HEK293 (cell line): ENCODE measurements around the gene HS3ST4.

Source experiments
- CTCF ChIA-PET: fragments of 350-600 bp; formaldehyde crosslinking; extraction: SDS; loops from one replicate; lab custom pipeline; 2021; ENCODE audit warnings: antibody characterized with exemption; lab: Yijun Ruan, JAX
- POLR2A ChIA-PET: fragments of 300-600 bp; formaldehyde crosslinking; extraction: SDS; loops from one replicate; lab custom pipeline; 2020; ENCODE audit warnings: antibody characterized with exemption, inconsistent platforms; lab: Yijun Ruan, JAX
- H3K27ac ChIP-seq: fragments of 200-500 bp; sonication (Bioruptor generic); 2 replicates; pipeline ENCODE4 v1.5.1; 2014; ENCODE audit warnings: low read depth, low read length, control low read depth, inconsistent platforms; ENCODE audit errors: extremely low read depth
- H3K36me3 ChIP-seq, 2 experiments: fragments of 200-500 bp in 1 of 2; sonication (Bioruptor generic) in 1 of 2; 1 replicate in 1 of 2; 2 replicates in 1 of 2; pipeline ENCODE4 v1.5.1; 2014 to 2017; ENCODE audit warnings: inconsistent platforms in 2 of 2, low read length in 2 of 2; ENCODE audit not compliant: control insufficient read depth in 2 of 2, insufficient read depth in 1 of 2
- H3K4me1 ChIP-seq: fragments of 200-500 bp; sonication (Bioruptor generic); 2 replicates; pipeline ENCODE4 v1.5.1; 2014; ENCODE audit warnings: mild to moderate bottlenecking, low read length, inconsistent platforms; ENCODE audit not compliant: control insufficient read depth, insufficient read depth
- H3K4me3 ChIP-seq: 2 replicates; pipeline ENCODE4 v1.5.1; 2011; ENCODE audit warnings: low read depth, mild to moderate bottlenecking, control low read depth, low read length, moderate library complexity
- H3K9me3 ChIP-seq: fragments of 200-500 bp; sonication (Bioruptor generic); 2 replicates; pipeline ENCODE4 v1.5.1; 2014; ENCODE audit warnings: low read depth, low read length, inconsistent platforms; ENCODE audit not compliant: control insufficient read depth, insufficient read depth
- HIC1 ChIP-seq: fragments of 450-650 bp; formaldehyde crosslinking; IDR thresholded peaks from 2 replicates; pipeline ENCODE4 v1.5.1; 2016; ENCODE audit warnings: missing biosample characterization, missing genetic modification characterization
- HOXA7 ChIP-seq: sonication (generic); formaldehyde crosslinking; IDR thresholded peaks from 2 replicates; pipeline ENCODE4 v1.8.1; 2022; ENCODE audit warnings: missing genetic modification reagents, borderline replicate concordance
- PBX3 ChIP-seq: sonication (generic); formaldehyde crosslinking; IDR thresholded peaks from 2 replicates; pipeline ENCODE4 v1.8.1; 2022; ENCODE audit warnings: mild to moderate bottlenecking, moderate library complexity, missing genetic modification reagents
- SP7 ChIP-seq: fragments of 450-650 bp; formaldehyde crosslinking; IDR thresholded peaks from 2 replicates; pipeline ENCODE4 v1.5.1; 2016; ENCODE audit warnings: missing biosample characterization, missing genetic modification characterization
- ZBTB10 ChIP-seq: fragments of 450-650 bp; formaldehyde crosslinking; IDR thresholded peaks from 2 replicates; pipeline ENCODE4 v1.5.1; 2016; ENCODE audit warnings: missing biosample characterization, missing genetic modification characterization
- ZBTB20 ChIP-seq: fragments of 450-650 bp; formaldehyde crosslinking; IDR thresholded peaks from 2 replicates; pipeline ENCODE4 v1.5.1; 2016; ENCODE audit warnings: missing biosample characterization, missing genetic modification characterization
- ZBTB44 ChIP-seq: fragments of 450-650 bp; IDR thresholded peaks from 2 replicates; pipeline ENCODE4 v1.5.1; 2018; ENCODE audit warnings: missing biosample characterization, mild to moderate bottlenecking, missing genetic modification characterization
- ZIC2 ChIP-seq: fragments of 450-650 bp; formaldehyde crosslinking; IDR thresholded peaks from 2 replicates; pipeline ENCODE4 v1.5.1; 2016; ENCODE audit warnings: missing biosample characterization, missing genetic modification characterization
- ZNF19 ChIP-seq: fragments of 450-650 bp; formaldehyde crosslinking; IDR thresholded peaks from 2 replicates; pipeline ENCODE4; 2016; ENCODE audit warnings: missing biosample characterization, missing genetic modification characterization, low read depth
- ZNF311 ChIP-seq: fragments of 450-650 bp; formaldehyde crosslinking; IDR thresholded peaks from 2 replicates; pipeline ENCODE4 v1.5.1; 2017; ENCODE audit warnings: missing biosample characterization, missing genetic modification characterization, borderline replicate concordance
- ZNF341 ChIP-seq: fragments of 450-650 bp; formaldehyde crosslinking; IDR thresholded peaks from 2 replicates; pipeline ENCODE4; 2016; ENCODE audit warnings: low read depth, missing biosample characterization, missing genetic modification characterization
- ZNF473 ChIP-seq: fragments of 450-650 bp; formaldehyde crosslinking; IDR thresholded peaks from 2 replicates; pipeline ENCODE4 v1.5.1; 2017; ENCODE audit warnings: missing biosample characterization, missing genetic modification characterization
- ZNF48 ChIP-seq: fragments of 450-650 bp; formaldehyde crosslinking; IDR thresholded peaks from 2 replicates; pipeline ENCODE4 v1.5.1; 2016; ENCODE audit warnings: missing biosample characterization, missing genetic modification characterization
- ZNF555 ChIP-seq: fragments of 450-650 bp; formaldehyde crosslinking; conservative IDR thresholded peaks from 2 replicates; pipeline ENCODE4 v1.5.1; 2017; ENCODE audit warnings: missing biosample characterization, mild to moderate bottlenecking, missing genetic modification characterization, inconsistent platforms
- ZNF580 ChIP-seq: fragments of 450-650 bp; formaldehyde crosslinking; IDR thresholded peaks from 2 replicates; pipeline ENCODE4 v1.5.1; 2016; ENCODE audit warnings: missing biosample characterization, missing genetic modification characterization
- ZNF747 ChIP-seq: fragments of 450-650 bp; formaldehyde crosslinking; IDR thresholded peaks from 2 replicates; pipeline ENCODE4 v1.5.1; 2016; ENCODE audit warnings: missing biosample characterization, missing genetic modification characterization
- ZNF791 ChIP-seq: fragments of 450-650 bp; formaldehyde crosslinking; IDR thresholded peaks from 2 replicates; pipeline ENCODE4 v1.5.1; 2016; ENCODE audit warnings: missing biosample characterization, missing genetic modification characterization
- ZNF792 ChIP-seq: fragments of 450-650 bp; formaldehyde crosslinking; IDR thresholded peaks from 2 replicates; pipeline ENCODE4 v1.5.1; 2016; ENCODE audit warnings: missing biosample characterization, missing genetic modification characterization
- TF ChIP-seq, protein P1 (sequence below): fragments of 450-650 bp; formaldehyde crosslinking; IDR thresholded peaks from 2 replicates; pipeline ENCODE4 v1.5.1; 2016; ENCODE audit warnings: missing biosample characterization, missing genetic modification characterization

The HS3ST4 gene

GRCh38 chr16:25676820-25677219 is 14.9 kb upstream of the HS3ST4 start:
- TF ChIP-seq ZNF792 (tag by site-specific recombination) (no peak), ZIC2 (tag by site-specific recombination) (no peak), ZNF19 (no peak), ZBTB10 (no peak), ZNF341 (no peak), ZNF791 (no peak), ZNF311 (tag by site-specific recombination) (no peak), HOXA7 (CRISPR knock-in tag) (no peak), SP7 (tag by site-specific recombination) (no peak)
- TF ChIP-seq, protein P1, sequence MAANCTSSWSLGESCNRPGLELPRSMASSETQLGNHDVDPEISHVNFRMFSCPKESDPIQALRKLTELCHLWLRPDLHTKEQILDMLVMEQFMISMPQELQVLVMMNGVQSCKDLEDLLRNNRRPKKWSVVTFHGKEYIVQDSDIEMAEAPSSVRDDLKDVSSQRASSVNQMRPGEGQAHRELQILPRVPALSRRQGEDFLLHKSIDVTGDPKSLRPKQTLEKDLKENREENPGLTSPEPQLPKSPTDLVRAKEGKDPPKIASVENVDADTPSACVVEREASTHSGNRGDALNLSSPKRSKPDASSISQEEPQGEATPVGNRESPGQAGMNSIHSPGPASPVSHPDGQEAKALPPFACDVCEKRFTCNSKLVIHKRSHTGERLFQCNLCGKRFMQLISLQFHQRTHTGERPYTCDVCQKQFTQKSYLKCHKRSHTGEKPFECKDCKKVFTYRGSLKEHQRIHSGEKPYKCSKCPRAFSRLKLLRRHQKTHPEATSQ = no peak
- TF ChIP-seq, all 188 proteins: peak for 0
- Histone ChIP-seq H3K4me3 (no peak overlapping the region), H3K9me3 (no peaks in the 10 kb centered on the region), H3K27ac (no peak overlapping the region), H3K36me3 (no peaks in the 10 kb centered on the region), H3K4me1 (no peaks in the 10 kb centered on the region)
- POLR2A ChIA-PET = no interaction called here
- CTCF ChIA-PET = interaction anchor here (0.7 kb wide), 1 partner anchor 96 kb away, joined by 4 read pairs; no protein-coding TSS in a partner anchor

DNA sequence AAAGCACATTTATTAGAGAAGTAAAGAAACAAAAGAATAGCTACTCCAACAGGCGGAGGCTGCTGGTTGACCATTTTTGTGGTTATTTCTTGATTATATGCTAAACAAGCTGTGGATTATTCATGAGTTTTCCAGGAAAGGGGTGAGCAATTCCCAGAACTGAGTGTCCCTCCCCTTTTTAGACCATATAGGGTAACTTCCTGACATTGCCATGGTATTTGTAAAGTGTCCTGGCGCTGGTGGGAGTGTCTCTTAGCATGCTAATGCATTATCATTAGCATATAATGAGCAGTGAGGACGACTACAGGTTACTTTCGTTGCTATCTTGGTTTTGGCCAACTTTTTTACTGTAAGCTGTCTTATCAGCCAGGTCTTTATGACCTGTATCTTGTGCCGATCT is 12.2 kb upstream of the HS3ST4 start:
- H3K4me1 ChIP-seq = no peaks in the 10 kb centered on the region
- no peak overlapping the region for H3K27ac ChIP-seq
- no peaks in the 10 kb centered on the region for H3K36me3 ChIP-seq
- TF ChIP-seq ZNF555 (tag by site-specific recombination) = no peak
- no peak for TF ChIP-seq ZNF473
- TF ChIP-seq ZNF580 = no peak
- TF ChIP-seq ZNF747 = no peak
- TF ChIP-seq ZNF48 (tag by site-specific recombination) = no peak
- ChIA-PET POLR2A (no interaction called here), CTCF (no interaction called here)
- H3K9me3 ChIP-seq = no peaks in the 10 kb centered on the region
- H3K4me3 ChIP-seq = no peak overlapping the region

GRCh38 chr16:25689137-25689836 is 2.5 kb upstream of the HS3ST4 start:
- CTCF ChIA-PET = no interaction called here
- no peak overlapping the region for H3K27ac ChIP-seq
- no peak overlapping the region for H3K4me3 ChIP-seq
- TF ChIP-seq PBX3 (no peak), HIC1 (no peak), ZBTB44 (no peak), ZIC2 (tag by site-specific recombination) (no peak), ZBTB20 (tag by site-specific recombination) (no peak)
- TF ChIP-seq, all 188 proteins: peak for 0
- Histone ChIP-seq H3K36me3 (no peaks in the 10 kb centered on the region), H3K4me1 (no peaks in the 10 kb centered on the region), H3K9me3 (no peaks in the 10 kb centered on the region)
- POLR2A ChIA-PET = no interaction called here
